SHP77 treated with DMSO at 0.1 percent for 48 hours (cell line): Measurements from ENCODE around the gene ST6GALNAC1.
"Not testable (repeated sequence)": the region's sequence is repeated elsewhere in the genome, so short reads cannot be mapped to it uniquely, and the experiment has no call there.

Source experiments
- DNase-seq: peaks from one replicate; lab custom pipeline; 2025; lab: John Stamatoyannopoulos, UW

The ST6GALNAC1 gene

DNA sequence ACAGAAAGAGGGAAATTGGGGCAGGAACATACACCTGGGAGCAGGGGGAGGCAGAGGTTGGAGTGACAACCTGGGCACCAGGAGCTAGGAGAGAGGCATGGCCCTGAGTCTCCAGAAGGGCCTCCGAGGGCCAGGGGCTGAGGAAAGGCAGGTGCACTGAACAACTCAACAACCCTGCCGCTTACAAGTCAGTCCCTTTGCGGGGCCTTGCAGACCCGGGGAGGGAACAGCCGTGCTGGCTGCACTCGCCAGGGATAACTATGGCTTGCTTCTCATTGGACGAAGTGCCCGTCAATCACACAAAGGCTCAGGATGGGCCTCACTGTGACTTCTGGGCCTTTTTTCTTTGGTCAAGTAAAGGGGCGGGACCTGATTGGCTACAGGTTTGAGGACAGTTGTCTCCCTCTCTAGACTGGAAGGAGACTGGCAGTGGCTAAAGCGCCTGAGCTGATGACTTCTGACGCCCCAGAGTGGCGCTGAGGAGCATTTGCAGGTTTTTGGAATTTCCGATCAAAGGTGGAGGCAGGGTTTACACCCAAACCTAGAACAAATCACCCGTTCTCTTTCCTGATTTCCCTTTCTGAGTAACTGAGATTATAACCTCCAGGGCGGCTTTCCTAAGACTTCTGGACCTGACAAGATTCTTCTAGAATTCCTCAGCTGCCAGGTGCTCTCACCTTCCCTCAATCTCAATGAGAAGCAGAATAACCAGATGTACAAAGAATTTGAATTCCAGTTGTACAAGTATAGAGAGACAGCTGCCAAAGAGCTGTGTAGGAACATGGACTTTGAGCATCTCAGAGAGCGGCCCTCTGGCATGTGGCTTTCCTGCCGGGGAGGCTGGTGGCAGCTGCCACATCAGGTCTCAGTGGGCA is 30.3 kb downstream of the ST6GALNAC1 start:
- peak; percentile 36 for DNase-seq

GRCh38 chr17:76612465-76612864 is 31.1 kb downstream of the ST6GALNAC1 start:
- no peak for DNase-seq

DNA sequence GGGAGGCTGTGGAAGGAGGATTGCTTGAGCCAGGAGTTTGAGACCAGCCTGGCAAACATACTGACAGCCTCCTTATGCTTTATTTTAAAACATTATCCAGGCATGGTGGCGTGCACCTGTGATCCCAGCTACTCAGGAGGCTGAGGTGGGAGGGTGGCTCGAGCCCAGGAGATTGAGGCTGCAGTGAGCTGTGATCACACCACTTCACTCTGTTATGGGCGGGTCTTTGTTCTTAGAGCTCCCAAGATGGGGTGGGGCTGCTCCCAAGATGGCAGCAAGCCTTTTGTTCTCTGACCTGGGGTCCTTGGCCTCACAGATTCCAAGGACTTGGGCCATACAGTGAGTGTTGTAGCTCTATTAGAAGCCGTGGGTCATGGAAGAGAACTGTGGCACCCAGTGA is 31.8 kb downstream of the ST6GALNAC1 start:
- DNase-seq = no peak

DNA sequence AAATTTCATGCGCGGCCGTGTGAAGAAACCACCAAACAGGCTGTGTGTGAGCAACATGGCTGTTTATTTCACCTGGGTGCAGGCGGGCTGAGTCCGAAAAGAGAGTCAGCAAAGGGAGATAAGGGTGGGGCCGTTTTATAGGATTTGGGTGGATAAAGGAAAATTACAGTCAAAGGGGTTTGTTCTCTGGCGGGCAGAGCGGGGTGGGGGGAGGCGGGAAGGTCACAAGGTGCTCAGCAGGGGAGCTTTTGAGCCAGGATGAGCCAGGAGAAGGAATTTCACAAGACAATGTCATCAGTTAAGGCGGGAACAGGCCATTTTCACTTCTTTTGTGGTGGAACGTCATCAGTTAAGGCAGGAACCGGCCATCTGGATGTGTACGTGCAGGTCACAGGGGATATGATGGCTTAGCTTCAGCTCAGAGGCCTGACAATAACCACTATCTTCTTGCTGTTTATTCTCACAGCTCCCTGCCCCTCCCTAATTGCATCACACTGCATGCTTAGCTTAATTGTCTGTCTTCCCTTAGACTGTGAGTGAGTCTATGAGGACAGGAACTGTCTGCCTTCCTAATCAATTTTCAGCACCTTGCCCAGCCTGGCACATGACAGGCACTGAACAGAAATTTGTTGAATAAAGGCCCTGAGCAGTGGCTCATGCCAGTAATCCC is 32.3 kb downstream of the ST6GALNAC1 start:
- not testable (repeated sequence) for DNase-seq

DNA sequence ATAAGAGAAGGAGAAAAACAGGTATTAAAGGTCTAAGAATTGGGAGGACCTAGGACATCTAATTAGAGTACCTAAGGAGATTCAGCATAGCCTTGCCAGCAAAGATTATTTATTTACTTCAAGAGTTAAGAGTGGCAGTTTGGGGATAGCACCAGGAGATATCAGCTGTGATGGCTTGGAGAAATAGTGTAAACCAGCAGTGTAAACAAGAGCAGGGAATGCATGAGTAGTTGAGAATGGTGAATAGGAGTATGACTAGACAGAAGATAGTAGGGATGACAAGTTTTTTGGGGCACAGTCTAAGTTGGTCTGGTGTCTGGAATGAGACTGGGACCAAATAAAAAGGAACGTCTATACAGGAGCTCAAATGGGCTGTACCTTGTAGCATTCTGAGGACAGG is 36.9 kb downstream of the ST6GALNAC1 start:
- not testable (repeated sequence) for DNase-seq

DNA sequence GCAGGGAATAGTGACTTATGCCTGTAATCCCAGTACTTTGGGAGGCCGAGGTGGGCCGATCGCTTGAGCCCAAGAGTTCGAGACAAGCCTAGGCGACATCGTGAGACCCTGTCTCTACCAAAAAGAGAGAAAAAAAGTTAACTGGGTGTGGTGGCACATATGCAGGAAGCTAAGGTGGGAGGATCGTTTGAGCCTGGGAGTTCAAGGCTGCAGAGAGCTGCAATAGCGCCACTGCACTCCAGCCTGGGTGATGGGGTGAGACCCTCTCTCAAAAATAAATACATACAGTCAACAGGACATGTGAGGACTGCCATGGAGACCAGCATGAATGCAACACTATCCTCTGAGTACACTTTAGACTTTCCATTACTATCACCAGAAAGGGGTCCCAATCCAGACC is 42.5 kb downstream of the ST6GALNAC1 start:
- DNase-seq = no peak

- DNase-seq = no peak
Observed at GRCh38 chr17:76599694-76600460, 43.7 kb downstream of the ST6GALNAC1 start.

GRCh38 chr17:76598004-76598439 is 45.5 kb downstream of the ST6GALNAC1 start:
- DNase-seq = peak; percentile 75

- peak; percentile 39 for DNase-seq
Observed at GRCh38 chr17:76597156-76598003, 46.2 kb downstream of the ST6GALNAC1 start.

- no peak for DNase-seq
Observed at GRCh38 chr17:76594690-76595089, 48.9 kb downstream of the ST6GALNAC1 start.

DNA sequence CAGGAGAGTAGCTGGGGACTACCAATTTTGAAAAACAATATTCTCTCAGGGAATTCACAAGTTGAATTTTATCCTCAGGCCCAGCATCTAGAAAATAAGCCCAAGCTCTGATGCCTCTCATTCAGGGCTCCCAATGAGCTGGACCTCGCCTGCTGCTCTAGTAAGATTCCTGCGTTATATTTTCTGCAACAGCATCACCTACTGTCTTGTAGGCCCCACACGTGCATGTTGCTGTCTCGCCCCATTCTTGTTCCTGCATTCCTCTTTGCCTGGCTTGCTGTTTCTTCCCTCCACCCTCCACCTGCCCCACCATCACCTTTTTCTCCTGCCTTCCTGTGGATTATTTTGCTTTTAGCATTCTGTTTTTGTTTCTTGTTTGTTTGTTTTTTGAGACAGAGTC is 49.6 kb downstream of the ST6GALNAC1 start:
- no peak for DNase-seq

DNA sequence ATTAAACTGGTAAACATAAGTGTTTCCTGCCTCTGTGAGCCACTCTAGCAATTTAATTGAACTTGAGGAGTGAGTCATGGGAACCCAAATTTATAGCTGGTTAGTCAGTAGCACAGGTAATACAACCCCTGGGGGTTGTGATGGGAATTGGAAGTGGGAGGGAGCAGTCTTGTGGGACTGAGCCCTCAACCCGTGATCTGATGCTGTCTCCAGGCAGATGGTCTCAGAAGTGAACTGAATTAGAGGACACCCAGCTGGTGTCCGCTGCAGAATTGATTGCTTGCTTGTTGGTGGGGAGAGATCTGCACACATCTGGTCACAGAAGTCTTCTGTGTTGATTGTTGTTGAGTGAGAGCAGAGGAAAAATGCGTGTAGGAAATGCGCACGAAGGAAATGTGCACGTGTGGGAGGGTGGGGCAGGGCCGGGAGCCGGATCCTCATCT is 50.2 kb downstream of the ST6GALNAC1 start:
- DNase-seq = peak; percentile 45

- no peak for DNase-seq
Observed at GRCh38 chr17:76588182-76588581, 55.4 kb downstream of the ST6GALNAC1 start.

DNA sequence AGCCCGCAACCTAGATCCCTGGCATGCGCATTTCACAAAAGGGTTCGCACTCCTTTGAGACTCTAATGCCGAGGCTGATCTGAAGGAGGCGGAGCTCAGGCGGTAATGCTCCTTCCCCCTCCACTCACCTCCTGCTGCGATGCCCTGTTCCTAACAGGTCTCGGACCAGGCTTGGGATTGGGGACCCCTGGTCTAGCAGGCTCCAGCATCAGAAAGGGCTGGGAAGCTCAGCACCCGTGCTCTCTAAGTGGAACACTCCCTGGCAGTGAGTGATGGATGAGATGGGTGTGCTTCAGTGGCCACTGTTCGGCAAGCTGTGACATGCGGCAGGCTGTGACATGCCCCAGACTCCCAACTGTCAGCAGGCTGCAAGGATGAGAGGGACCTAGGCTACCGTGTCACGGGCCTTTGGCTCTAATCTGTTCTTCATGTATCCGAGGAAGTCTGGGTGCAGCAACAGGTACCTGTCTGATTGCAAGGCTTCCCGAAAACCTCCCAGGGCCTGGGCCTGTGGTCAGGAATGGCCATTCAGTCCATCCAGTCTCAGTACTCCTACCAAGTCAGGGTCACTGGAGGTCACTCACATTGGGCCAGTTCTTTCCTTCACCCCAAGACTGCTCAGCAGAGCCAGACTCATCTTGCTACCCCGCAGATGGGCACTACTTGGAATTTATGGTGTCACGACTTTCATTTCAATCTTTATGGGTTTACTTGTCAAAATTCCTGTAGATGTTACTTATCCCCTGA is 56.6 kb downstream of the ST6GALNAC1 start:
- DNase-seq = peak; percentile 78

DNA sequence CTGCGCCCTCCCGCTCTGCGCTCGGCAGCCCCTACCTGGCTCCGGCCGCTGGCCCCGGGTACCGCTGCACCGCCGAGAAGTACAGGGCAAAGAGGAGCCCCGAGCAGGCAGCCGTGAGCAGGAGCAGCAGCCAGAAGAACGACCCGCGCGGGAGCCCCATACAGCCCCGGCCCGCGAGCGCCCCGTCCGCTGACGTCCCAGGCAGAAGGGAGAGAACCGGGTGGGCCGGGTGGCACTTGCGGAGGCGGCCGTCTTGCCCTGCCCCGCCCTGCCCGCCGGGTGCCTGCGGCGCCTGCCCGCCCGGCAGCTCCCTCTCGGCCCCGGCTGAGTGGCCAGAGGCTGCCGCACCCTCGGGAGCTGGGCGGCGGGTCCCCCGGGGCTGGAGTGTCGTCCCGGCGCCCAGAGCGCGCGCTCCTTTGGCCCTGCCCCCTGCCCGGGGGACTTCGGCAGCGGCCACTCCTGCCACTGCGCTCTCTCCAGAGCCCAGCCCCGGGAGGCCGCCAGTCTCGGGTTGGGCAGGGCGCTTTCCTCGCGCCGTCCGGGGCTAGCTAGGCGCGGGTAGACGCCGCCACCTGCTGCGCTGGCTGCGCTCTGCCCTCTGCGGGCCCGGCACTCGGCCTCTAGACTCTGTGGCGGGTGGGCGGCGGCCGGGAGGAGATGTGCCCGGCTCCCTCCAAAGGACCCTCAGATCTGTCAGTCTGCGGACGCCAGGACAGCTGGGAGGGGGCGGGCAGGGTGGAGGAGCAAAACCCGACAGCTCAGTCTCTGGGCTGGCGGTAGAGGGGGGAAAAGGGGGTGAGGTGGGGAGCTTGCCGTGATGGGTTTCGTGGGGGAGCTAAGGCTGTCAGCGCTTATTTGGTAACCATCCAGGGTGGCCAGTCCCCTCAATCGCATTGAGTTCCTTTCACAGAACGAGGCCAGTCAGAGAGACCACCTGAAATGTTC is 57.6 kb downstream of the ST6GALNAC1 start, which contains the start of gene ST6GALNAC2:
Gene ST6GALNAC2, minus strand, starts transcription at position 212 of the 945 bp plus-strand sequence. Its CDS starts 52 bp downstream, at position 160.
- DNase-seq = peak; percentile 20

DNA sequence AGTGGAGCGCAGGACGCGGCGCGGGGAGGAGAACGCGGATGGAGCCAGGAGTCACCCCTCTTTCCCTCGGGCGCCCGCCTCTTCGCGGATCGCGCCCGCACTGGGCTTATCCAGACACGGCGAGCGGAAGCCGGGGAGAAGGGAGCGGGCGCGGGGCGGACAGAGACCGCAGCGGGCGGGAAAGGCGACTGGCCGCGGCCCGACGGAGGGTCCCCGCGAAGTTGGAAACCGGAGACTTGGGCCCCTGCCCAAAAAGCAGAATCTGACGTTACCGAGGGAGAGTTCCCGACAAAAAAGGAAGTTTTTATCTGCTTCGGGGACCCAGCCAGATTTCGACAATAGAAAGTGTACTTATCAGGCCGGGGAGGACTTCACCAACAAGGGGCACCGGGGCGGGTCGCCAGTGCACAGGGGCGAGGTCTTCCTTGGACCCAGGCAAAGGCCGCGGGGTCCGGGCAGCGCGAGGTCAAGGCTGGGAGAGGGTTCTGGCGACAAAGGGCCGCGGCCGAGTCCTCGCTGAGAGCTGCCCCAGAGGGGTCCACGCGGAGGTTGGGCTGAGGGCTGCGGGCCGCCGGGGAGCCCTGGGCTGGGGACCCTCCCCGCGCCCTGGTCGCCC is 58.4 kb downstream of the ST6GALNAC1 start:
- no peak for DNase-seq

DNA sequence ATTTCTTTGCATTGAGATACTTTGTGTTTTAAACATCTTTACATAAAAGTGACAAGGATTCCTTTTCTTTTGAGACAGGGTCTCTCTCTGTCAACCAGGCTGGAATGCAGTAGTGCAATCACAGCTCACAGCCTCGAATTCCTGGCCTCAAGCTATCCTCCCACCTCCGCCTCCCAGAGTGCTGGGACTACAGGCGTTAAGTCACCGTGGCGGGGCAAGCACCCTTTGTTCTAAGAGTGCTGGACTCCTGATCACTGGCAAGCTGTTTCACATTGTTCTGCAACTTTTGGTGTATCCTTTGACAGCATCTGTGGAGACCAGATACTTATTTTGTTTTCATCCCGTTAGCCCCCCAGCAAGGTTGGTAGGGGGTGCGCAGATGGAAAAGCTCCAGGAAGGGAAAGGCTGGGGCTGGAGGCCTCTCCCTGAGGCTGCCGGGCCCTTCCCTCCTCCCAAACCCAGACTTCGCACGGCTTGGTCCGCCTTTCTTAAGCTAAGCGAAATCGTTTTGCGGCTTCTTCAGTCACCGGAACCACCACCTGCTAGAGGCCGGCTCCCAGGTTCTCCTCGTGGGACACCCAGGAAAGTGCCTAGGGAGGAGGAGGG is 59.0 kb downstream of the ST6GALNAC1 start:
- DNase-seq = no peak

DNA sequence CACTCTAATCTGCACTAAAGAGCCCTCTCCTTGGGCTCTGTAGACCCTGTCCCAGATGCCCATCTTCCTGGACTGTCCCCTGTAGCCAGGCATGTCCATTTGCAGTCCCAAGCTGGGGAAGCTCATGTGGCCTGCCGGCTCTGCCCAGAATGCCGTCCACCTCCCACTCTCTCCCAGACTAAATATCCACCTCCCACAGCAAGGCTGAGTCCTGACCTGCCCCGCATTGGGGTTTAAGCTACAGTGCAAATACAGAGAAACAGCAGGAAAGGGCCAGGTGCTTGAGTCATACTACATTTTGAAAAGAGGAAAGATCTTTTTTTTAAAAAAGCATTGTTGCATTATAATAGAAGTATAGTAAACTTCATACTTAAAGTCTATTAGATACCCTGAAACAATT is 60.9 kb downstream of the ST6GALNAC1 start:
- DNase-seq = no peak

DNA sequence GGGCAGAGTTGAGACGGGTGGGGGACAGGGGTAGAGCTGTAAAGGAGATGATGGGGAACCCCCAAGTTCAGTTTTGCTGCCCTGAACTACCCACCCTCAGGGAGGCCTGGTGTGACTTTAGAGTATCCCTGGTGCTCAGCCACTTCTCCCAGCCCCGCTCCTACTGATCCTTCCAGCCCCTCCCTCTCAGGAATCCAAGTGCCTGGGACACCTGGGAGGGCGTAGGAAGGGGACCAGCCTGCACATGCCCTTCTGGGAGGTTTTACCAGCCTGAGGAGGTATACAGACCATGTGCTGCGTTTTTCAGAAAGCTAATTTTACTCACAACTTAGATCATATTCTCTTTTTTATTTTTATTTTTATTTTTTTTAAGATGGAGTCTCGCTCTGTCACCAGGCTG is 62.0 kb downstream of the ST6GALNAC1 start:
- no peak for DNase-seq
